OCI-LY1 (cell line): Measurements from ENCODE around the gene ARHGEF28.

Experiments used
- EZH2 ChIP-seq: fragments of 200-600 bp; sonication (generic), shearing (Covaris generic); IDR thresholded peaks from 2 replicates; pipeline ENCODE4 v1.8.0; 2017; ENCODE audit warnings: borderline replicate concordance, mixed run types, mild to moderate bottlenecking, antibody characterized with exemption, low read length, moderate library complexity, mixed read lengths
- TF ChIP-seq, protein P1 (sequence below): fragments of 200-600 bp; sonication (generic), shearing (Covaris generic); IDR thresholded peaks from 2 replicates; pipeline ENCODE4 v1.5.1; 2017; ENCODE audit warnings: mild to moderate bottlenecking, antibody characterized with exemption, low read length, moderate library complexity, mixed read lengths

DNA sequence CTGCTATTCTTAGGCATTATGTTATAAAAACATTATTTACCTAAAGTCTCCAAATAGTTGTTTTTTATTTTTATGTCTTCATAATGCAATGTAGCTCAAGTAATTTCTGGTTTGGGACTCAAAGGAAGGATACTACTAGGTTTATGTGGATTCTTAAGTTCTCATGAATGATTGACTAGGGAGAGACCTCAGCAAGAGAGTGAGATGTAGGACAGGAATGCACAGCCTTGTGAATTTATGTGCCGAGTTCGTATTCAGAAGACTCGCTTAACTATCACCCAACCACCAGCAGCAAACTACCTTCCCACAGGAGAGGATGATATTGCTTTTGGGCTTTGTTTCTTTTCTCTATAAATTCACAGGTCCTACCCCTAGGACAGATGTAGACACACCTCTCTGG lies 282.9 kb downstream of the ARHGEF28 start:
- no peak for TF ChIP-seq EZH2
- TF ChIP-seq, protein P1, sequence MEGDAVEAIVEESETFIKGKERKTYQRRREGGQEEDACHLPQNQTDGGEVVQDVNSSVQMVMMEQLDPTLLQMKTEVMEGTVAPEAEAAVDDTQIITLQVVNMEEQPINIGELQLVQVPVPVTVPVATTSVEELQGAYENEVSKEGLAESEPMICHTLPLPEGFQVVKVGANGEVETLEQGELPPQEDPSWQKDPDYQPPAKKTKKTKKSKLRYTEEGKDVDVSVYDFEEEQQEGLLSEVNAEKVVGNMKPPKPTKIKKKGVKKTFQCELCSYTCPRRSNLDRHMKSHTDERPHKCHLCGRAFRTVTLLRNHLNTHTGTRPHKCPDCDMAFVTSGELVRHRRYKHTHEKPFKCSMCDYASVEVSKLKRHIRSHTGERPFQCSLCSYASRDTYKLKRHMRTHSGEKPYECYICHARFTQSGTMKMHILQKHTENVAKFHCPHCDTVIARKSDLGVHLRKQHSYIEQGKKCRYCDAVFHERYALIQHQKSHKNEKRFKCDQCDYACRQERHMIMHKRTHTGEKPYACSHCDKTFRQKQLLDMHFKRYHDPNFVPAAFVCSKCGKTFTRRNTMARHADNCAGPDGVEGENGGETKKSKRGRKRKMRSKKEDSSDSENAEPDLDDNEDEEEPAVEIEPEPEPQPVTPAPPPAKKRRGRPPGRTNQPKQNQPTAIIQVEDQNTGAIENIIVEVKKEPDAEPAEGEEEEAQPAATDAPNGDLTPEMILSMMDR = no peak
